K562 (cell line): ENCODE data around the gene ALG9. TPM values are rescaled to one million over a fixed set of nuclear protein-coding genes. Genes with fewer than 3 reads are reported as not detected.

ENCODE experiments used
- ATAC-seq: fragments of 200-7000 bp; cut with Tn5 transposase; 3 replicates; pipeline ENCODE4 v1.9.1; 2020; ENCODE audit warnings: moderate library complexity
- BruUV-seq: library from RNA; stranded (reverse); fragments of 400-500 nt; replicated peaks from 2 replicates; lab custom pipeline; 2021; lab: Mats Ljungman, UMichigan
- CTCF ChIA-PET: fragments of 300-600 bp; formaldehyde crosslinking; extraction: SDS; loops from one replicate; lab custom pipeline; 2021; ENCODE audit warnings: low intra/inter-chr PET ratio; lab: Yijun Ruan, JAX
- POLR2A ChIA-PET: fragments of 300-600, 350-650 bp; sonication (Branson Sonifier 250); formaldehyde crosslinking; extraction: SDS; loops from one replicate; lab custom pipeline; 2021; ENCODE audit warnings: antibody characterized with exemption, inconsistent platforms; lab: Yijun Ruan, JAX
- DNase-seq, 4 experiments: peaks; one replicate each; pipeline versions ENCODE4 v3.0.0 to v3.0.0-alpha.2; 2011 to 2018; ENCODE audit warnings: low spot score in 3 of 4, mixed read lengths in 3 of 4; ENCODE audit errors: extremely low read depth in 1 of 4
- FAIRE-seq: peaks from 2 replicates; lab custom pipeline; 2011; peaks lifted over from hg19 to GRCh38; lab: Jason Lieb, UNC
- H2AFZ ChIP-seq: 2 replicates; pipeline ENCODE4 v1.6.0; 2011; ENCODE audit warnings: low read depth, low read length, control low read depth, inconsistent platforms
- H3K27ac ChIP-seq: fragments of 200-600 bp; 3 replicates; pipeline ENCODE4 v1.8.0; 2011; ENCODE audit warnings: low read depth, mild to moderate bottlenecking, control low read depth, inconsistent platforms, low read length, moderate library complexity, mixed read lengths; ENCODE audit errors: extremely low read depth
- H3K27me3 ChIP-seq, 2 experiments: fragments of 300-600 bp in 1 of 2; 2 replicates in 1 of 2; 3 replicates in 1 of 2; pipeline versions ENCODE4 v1.6.0 to v1.8.0; 2011; ENCODE audit warnings: inconsistent platforms in 2 of 2, low read length in 2 of 2, mild to moderate bottlenecking in 1 of 2, mixed read lengths in 1 of 2, moderate library complexity in 1 of 2; ENCODE audit not compliant: control insufficient read depth in 2 of 2, insufficient read depth in 2 of 2
- H3K36me3 ChIP-seq: fragments of 300-600 bp; 3 replicates; pipeline ENCODE4 v1.8.0; 2011; ENCODE audit warnings: mild to moderate bottlenecking, low read length, inconsistent platforms; ENCODE audit not compliant: control insufficient read depth, insufficient read depth
- H3K4me1 ChIP-seq, 2 experiments: fragments of 200-600 bp in 1 of 2; replicated peaks in 1 of 2; 2 replicates in 1 of 2; 3 replicates in 1 of 2; pipeline versions ENCODE4 v1.5.1 to v1.8.0; 2011; ENCODE audit warnings: inconsistent platforms in 2 of 2, low read length in 2 of 2, mild to moderate bottlenecking in 1 of 2, mixed read lengths in 1 of 2, moderate library complexity in 1 of 2; ENCODE audit not compliant: control insufficient read depth in 2 of 2, insufficient read depth in 2 of 2
- H3K4me2 ChIP-seq: 2 replicates; pipeline ENCODE4 v1.6.1; 2011; ENCODE audit warnings: low read length, control low read depth, inconsistent platforms, mixed read lengths; ENCODE audit not compliant: insufficient read depth
- H3K4me3 ChIP-seq: fragments of 200-600 bp; sonication (generic), shearing (Covaris generic); 2 replicates; pipeline ENCODE4 v1.5.1; 2016; ENCODE audit warnings: control low read depth, inconsistent platforms
- H3K79me2 ChIP-seq: fragments of 200-600 bp; 3 replicates; pipeline ENCODE4 v1.8.0; 2011; ENCODE audit warnings: low read length, inconsistent platforms; ENCODE audit not compliant: control insufficient read depth, insufficient read depth
- H3K9ac ChIP-seq, 2 experiments: 2 replicates each; pipeline versions ENCODE4 v1.6.0 to v1.6.1; 2011; ENCODE audit warnings: low read depth in 2 of 2, low read length in 2 of 2, control low read depth in 1 of 2, inconsistent platforms in 1 of 2, mild to moderate bottlenecking in 1 of 2, mixed read lengths in 1 of 2; ENCODE audit not compliant: insufficient read depth in 1 of 2
- H3K9me1 ChIP-seq: one replicate; pipeline ENCODE4 v1.6.0; 2011; ENCODE audit warnings: inconsistent platforms, mild to moderate bottlenecking, low read length, moderate library complexity; ENCODE audit not compliant: control insufficient read depth, insufficient read depth
- H3K9me3 ChIP-seq: replicated peaks from 2 replicates; pipeline ENCODE4 v1.5.1; 2011; ENCODE audit warnings: low read depth, low read length, inconsistent platforms; ENCODE audit not compliant: control insufficient read depth, insufficient read depth
- H4K20me1 ChIP-seq: replicated peaks from 2 replicates; pipeline ENCODE4 v1.6.1; 2011; ENCODE audit warnings: low read length, inconsistent platforms, mixed read lengths; ENCODE audit not compliant: control insufficient read depth, insufficient read depth
- JUND ChIP-seq, 2 experiments: IDR thresholded peaks; 2 replicates in 1 of 2; 3 replicates in 1 of 2; pipeline ENCODE4 v1.6.1; 2011; ENCODE audit warnings: borderline replicate concordance in 2 of 2, low read depth in 2 of 2, low read length in 2 of 2, improper control_type of control experiment in 1 of 2, missing biosample characterization in 1 of 2, missing genetic modification characterization in 1 of 2, missing genetic modification reagents in 1 of 2
- NFYB ChIP-seq: IDR thresholded peaks from 2 replicates; pipeline ENCODE4 v1.6.1; 2011; ENCODE audit warnings: mild to moderate bottlenecking, moderate library complexity; ENCODE audit not compliant: insufficient read length; ENCODE audit errors: extremely low read depth
- ZNF274 ChIP-seq: IDR thresholded peaks from 2 replicates; pipeline ENCODE4 v1.6.1; 2011; ENCODE audit warnings: low read depth, mild to moderate bottlenecking, low read length, moderate library complexity, borderline replicate concordance
- WGBS: fragments of 100-300 bp; shearing (Covaris generic); methylation state at CpG from one replicate; pipeline ENCODE4 v1.1.6; 2016; ENCODE audit warnings: low coverage, mixed read lengths; ENCODE audit not compliant: insufficient coverage; ENCODE audit errors: missing lambda C conversion rate; 5-methylcytosine and 5-hydroxymethylcytosine counted together
- in situ Hi-C: fragments of 300-500 bp; cut with MboI; formaldehyde crosslinking; loops from 4 replicates; pipeline ENCODE4 v1.15.0; 2018; ENCODE audit warnings: inconsistent platforms, mixed read lengths
- intact Hi-C: fragments of 100-400 bp; cut with micrococcal nuclease; formaldehyde crosslinking; loops from 2 replicates; pipeline ENCODE4 v1.14.2; 2022
- polyA plus RNA-seq, 8 experiments: library from polyadenylated mRNA; depleted of rRNA in 4 of 8; stranded (reverse) in 5 of 8; unstranded in 3 of 8; fragments of >200 nt; fragmentation: Nextera tagmentation in 2 of 8; fragmentation: Illumina TruSeq in 1 of 8; extraction: Ambion mirVana in 2 of 8; extraction: Trizol in 1 of 8; gene quantifications; 2 replicates each; pipeline versions ENCODE4 v1.2.1 to v1.2.3, GENCODE V29; 2011 to 2014; ENCODE audit warnings: inconsistent platforms in 1 of 8, missing spikeins in 1 of 8
- total RNA-seq, 7 experiments: library from RNA; depleted of rRNA in 6 of 7; stranded (reverse); fragments of >200 nt in 6 of 7; fragmentation: Illumina TruSeq in 2 of 7; extraction: Trizol in 2 of 7; gene quantifications; 2 replicates each; pipeline versions ENCODE4 v1.2.1 to v1.2.3, GENCODE V29; 2011 to 2021; ENCODE audit warnings: low replicate concordance in 1 of 7
- TF ChIP-seq, protein P1 (sequence below), 2 experiments: fragments of 250-450 bp in 1 of 2; fragments of 450-650 bp in 1 of 2; sonication (Bioruptor Pico) in 1 of 2; IDR thresholded peaks; 2 replicates each; pipeline versions ENCODE4 v1.6.1 to v1.8.0; 2016 to 2021; ENCODE audit warnings: mild to moderate bottlenecking in 2 of 2, moderate library complexity in 2 of 2, missing compliant biosample characterization in 1 of 2, missing genetic modification characterization in 1 of 2
- TF ChIP-seq, protein P2 (sequence below): fragments of 250-450 bp; sonication (Bioruptor Pico); IDR thresholded peaks from 2 replicates; pipeline ENCODE4 v1.5.1; 2021; ENCODE audit warnings: mild to moderate bottlenecking
- TF ChIP-seq, protein P3 (sequence below), 2 experiments: fragments of 450-650 bp in 1 of 2; sonication (generic) in 1 of 2; formaldehyde crosslinking in 1 of 2; IDR thresholded peaks in 1 of 2; conservative IDR thresholded peaks in 1 of 2; 2 replicates each; pipeline versions ENCODE4 v1.6.1 to v1.8.1; 2016 to 2023; ENCODE audit warnings: mild to moderate bottlenecking in 2 of 2, moderate library complexity in 2 of 2, inconsistent platforms in 1 of 2, missing genetic modification reagents in 1 of 2
- TF ChIP-seq, protein P4 (sequence below): sonication (generic); formaldehyde crosslinking; IDR thresholded peaks from 2 replicates; pipeline ENCODE4 v1.8.0; 2022; ENCODE audit warnings: mild to moderate bottlenecking, low read depth, missing genetic modification reagents

The ALG9 gene
- total and polyA plus RNA-seq, 9 of the 15 experiments (the other 6 are each of a cell fraction or from before 2014, with no cell fraction given): 11.5 to 40.5 (median 24.9) TPM

DNA sequence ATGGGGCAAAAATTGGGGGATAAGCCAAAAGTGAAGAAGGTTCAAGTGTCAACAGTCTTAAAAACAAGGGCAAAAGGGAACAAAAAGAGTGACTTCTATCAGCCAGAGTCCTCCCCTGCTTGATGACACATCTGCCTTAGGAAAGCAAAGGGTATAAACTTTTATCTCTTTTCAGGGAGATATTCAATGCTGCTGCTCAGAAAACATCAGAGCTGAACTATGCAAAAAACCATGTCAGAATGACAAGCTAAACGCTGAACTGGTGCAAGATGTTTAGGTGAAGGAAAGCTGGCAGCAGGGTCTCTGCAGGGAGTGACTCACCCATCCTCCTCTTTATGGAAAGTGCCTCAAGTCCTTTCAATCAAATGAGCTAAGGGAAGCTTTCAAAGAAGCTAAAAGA is 24.7 kb downstream of the ALG9 start:
- ChIA-PET CTCF (no interaction called here), POLR2A (interaction anchor here (0.6 to 1.8 kb wide), 3 partner anchors 11 to 49 kb away, joined by 3 to 4 read pairs (median 4); partner anchors contain the start of gene ALG9)
- Histone ChIP-seq H3K9ac (no peak overlapping the region), H3K4me3 (no peak overlapping the region), H3K4me2 (no peak overlapping the region), H3K27ac (no peak overlapping the region), H3K36me3 (peaks cover 46% of the 10 kb centered on the region), H2AFZ (no peak overlapping the region), H3K9me3 (no peaks in the 10 kb centered on the region), H3K79me2 (no peaks in the 10 kb centered on the region), H3K4me1 (no peaks in the 10 kb centered on the region), H3K27me3 (no peaks in the 10 kb centered on the region), H4K20me1 (no peaks in the 10 kb centered on the region), H3K9me1 (no peaks in the 10 kb centered on the region)
- TF ChIP-seq, protein P1, sequence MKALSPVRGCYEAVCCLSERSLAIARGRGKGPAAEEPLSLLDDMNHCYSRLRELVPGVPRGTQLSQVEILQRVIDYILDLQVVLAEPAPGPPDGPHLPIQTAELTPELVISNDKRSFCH (CRISPR knock-in tag; IDR thresholded peaks at IDR 0.05): no peak
- TF ChIP-seq, protein P1 (tag; IDR thresholded peaks at IDR 0.05): no peak
- TF ChIP-seq, protein P2, sequence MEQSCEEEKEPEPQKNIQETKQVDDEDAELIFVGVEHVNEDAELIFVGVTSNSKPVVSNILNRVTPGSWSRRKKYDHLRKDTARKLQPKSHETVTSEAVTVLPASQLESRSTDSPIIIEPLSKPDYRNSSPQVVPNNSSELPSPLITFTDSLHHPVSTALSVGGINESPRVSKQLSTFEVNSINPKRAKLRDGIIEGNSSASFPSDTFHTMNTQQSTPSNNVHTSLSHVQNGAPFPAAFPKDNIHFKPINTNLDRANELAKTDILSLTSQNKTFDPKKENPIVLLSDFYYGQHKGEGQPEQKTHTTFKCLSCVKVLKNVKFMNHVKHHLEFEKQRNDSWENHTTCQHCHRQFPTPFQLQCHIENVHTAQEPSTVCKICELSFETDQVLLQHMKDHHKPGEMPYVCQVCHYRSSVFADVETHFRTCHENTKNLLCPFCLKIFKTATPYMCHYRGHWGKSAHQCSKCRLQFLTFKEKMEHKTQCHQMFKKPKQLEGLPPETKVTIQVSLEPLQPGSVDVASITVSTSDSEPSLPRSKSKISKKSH: no peak
- TF ChIP-seq, protein P3, sequence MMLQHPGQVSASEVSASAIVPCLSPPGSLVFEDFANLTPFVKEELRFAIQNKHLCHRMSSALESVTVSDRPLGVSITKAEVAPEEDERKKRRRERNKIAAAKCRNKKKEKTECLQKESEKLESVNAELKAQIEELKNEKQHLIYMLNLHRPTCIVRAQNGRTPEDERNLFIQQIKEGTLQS (IDR thresholded peaks at IDR 0.05): 0 out of 2 replicates have a peak, but pooled peaks have one; percentile 31
- TF ChIP-seq, protein P3 (CRISPR knock-in tag; conservative IDR thresholded peaks at IDR 0.05): no peak
- TF ChIP-seq ZNF274: no peak
- TF ChIP-seq, protein P4, sequence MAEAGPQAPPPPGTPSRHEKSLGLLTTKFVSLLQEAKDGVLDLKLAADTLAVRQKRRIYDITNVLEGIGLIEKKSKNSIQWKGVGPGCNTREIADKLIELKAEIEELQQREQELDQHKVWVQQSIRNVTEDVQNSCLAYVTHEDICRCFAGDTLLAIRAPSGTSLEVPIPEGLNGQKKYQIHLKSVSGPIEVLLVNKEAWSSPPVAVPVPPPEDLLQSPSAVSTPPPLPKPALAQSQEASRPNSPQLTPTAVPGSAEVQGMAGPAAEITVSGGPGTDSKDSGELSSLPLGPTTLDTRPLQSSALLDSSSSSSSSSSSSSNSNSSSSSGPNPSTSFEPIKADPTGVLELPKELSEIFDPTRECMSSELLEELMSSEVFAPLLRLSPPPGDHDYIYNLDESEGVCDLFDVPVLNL (CRISPR knock-in tag): no peak
- TF ChIP-seq NFYB: no peak
- TF ChIP-seq JUND (IDR thresholded peaks at IDR 0.05; ENCODE audit: borderline replicate concordance, low read depth, low read length): no peak
- 0 out of 3 replicates have a peak, but pooled peaks have one; percentile 16 for TF ChIP-seq JUND (tag; IDR thresholded peaks at IDR 0.05; ENCODE audit: borderline replicate concordance, low read depth, low read length)
- FAIRE-seq (no peak), DNase-seq (no peak), ATAC-seq (no peak)
- BruUV-seq: no TSS peak
- in situ Hi-C loops (loop anchor here (10.0 kb wide), 1 partner anchor 392 kb away; no protein-coding TSS in a partner anchor), intact Hi-C loops (no loop called here)
- WGBS: 9% methylated on average over 1 of the region's 1 CpG
